Activated T-cell treated with anti-CD3 and anti-CD28 coated beads, Interleukin-2, amount 50 U/mL, for 4 hours (primary cell): Measurements from ENCODE around the gene RASSF3. TPM values are rescaled to one million over a fixed set of nuclear protein-coding genes. Genes with fewer than 3 reads are reported as not detected.
A peak's percentile ranks its signal among the peaks of the same experiment; 100 is the strongest.
"Not testable (repeated sequence)": the region's sequence is repeated elsewhere in the genome, so short reads cannot be mapped to it uniquely, and the experiment has no call there.

Experiments
- ATAC-seq, 2 donors: fragments of 200-7000 bp; cut with Tn5 transposase; one replicate each; pipeline ENCODE4 v1.10.0; 2021
- DNase-seq: peaks from one replicate; pipeline ENCODE4 v3.0.0-alpha.2; 2020
- H3K27me3 Mint-ChIP-seq: one replicate; pipeline ENCODE4 v1.8.0; 2021; ENCODE audit warnings: low read depth, mixed read lengths
- H3K36me3 Mint-ChIP-seq: one replicate; pipeline ENCODE4 v1.8.0; 2022; ENCODE audit warnings: mixed read lengths; ENCODE audit not compliant: insufficient read depth
- H3K4me1 Mint-ChIP-seq: one replicate; pipeline ENCODE4 v1.8.0; 2021; ENCODE audit warnings: low read depth, mixed read lengths
- H3K4me3 Mint-ChIP-seq: one replicate; pipeline ENCODE4 v1.8.0; 2021; ENCODE audit warnings: mild to moderate bottlenecking, moderate library complexity, mixed read lengths
- H3K9me3 Mint-ChIP-seq: one replicate; pipeline ENCODE4 v1.8.0; 2021; ENCODE audit warnings: mixed read lengths
- total RNA-seq, 3 donors: library from RNA; stranded (reverse); gene quantifications; one replicate each; pipeline ENCODE4 v1.2.1, GENCODE V29; 2021

The RASSF3 gene
- total RNA-seq, 3 donors from 2014 or later: 44.2 to 47.6 (median 46.2) TPM

DNA sequence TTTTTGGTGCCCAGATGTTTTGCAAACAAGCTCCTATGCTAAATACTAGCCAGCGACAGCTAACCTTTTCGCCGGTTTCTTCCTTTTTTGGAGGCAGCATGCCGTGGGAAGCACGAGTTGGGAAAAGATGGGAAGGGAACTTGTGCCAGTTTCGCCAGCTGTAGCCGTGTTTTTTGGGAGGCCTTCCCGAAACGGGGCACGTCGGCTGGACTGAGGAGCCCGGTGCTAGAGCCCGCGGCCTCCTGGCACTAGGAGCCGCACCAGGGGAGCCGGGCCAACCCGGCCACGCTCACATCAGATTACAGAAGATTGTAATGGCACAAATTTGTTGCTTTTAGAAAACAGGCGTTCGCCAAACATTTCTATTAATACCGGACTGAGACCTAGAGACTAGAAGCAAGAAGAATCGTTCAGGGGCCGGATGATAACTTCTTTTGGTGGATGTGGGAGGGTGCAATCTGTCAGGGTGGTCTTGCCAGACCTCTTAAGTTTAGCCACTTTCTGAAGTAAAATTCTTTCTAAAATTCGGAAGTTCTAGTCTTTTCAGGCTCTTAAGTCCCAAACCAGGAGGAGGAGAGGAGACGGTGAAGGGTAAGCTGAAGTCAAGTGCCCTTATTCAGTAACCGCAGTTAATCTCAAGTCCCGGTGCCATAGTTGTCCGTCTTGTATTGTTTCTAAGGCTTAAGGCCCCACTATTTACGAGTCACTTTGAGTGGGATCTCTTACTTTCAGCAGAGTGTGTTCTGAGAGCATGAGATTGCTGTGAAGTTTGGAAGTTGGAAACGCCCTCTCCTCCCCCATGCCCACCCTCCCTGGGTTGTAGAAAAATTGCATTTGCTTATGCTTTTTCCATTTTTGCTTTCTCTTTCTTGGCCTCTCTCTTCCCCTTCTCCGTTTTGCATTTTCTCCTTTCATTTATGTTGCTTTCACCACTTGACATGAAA lies 1.3 kb downstream of the RASSF3 start:
- Mint-ChIP-seq H3K36me3 (peaks cover 8% of the 10 kb centered on the region), H3K4me1 (peaks cover 51% of the 10 kb centered on the region), H3K27me3 (no peaks in the 10 kb centered on the region), H3K9me3 (no peaks in the 10 kb centered on the region), H3K4me3 (peak overlapping the region; percentile 95)
- ATAC-seq: peak; percentile 1 to 3
- DNase-seq: peak; percentile 14

- ATAC-seq: no peak
- H3K4me1 Mint-ChIP-seq: peaks cover 61% of the 10 kb centered on the region
Measured at GRCh38 chr12:64612843-64613242, 2.5 kb downstream of the RASSF3 start.

DNA sequence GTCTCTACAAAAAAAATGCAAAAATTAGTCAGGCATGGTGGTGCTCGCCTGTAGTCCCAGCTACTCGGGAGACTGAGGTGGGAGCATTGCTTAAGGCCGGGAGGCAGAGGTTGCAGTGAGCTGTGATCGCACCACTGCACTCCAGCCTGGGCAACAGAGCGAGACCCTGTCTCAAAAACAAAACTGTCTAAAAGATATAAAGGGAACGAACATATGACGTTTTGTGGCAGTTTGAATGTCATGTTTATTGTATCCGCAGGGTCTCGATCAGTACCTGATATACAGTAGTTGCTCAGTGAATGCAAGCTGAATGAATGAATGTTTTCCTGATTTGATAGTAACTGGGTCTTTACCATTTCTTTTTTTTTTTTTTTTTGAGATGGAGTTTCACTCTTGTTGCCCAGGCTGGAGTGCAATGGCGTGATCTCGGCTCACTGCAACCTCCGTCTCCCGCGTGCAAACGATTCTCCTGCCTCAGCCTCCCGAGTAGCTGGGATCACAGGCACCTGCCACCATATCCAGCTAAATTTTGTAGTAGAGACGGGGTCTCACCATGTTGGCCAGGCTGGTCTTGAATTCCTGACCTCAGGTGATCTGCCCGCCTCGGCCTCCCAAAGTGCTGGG lies 3.6 kb downstream of the RASSF3 start:
- not testable (repeated sequence) for H3K27me3 Mint-ChIP-seq, H3K9me3 Mint-ChIP-seq, H3K36me3 Mint-ChIP-seq, ATAC-seq, DNase-seq
- Mint-ChIP-seq H3K4me3 (peak overlapping the region; percentile 21), H3K4me1 (peaks cover 57% of the 10 kb centered on the region)

More at GRCh38 chr12:64612843-64613242, 2.5 kb downstream of the RASSF3 start:
- peaks cover 8% of the 10 kb centered on the region for H3K36me3 Mint-ChIP-seq
- no peak for DNase-seq
- H3K27me3 Mint-ChIP-seq: no peaks in the 10 kb centered on the region
- H3K9me3 Mint-ChIP-seq: no peaks in the 10 kb centered on the region
- peak overlapping the region; percentile 95 for H3K4me3 Mint-ChIP-seq

GRCh38 chr12:64616201-64616600 lies 5.9 kb downstream of the RASSF3 start:
- ATAC-seq (no peak), DNase-seq (no peak)
- Mint-ChIP-seq H3K4me1 (peaks cover 73% of the 10 kb centered on the region), H3K4me3 (no peak overlapping the region), H3K9me3 (no peaks in the 10 kb centered on the region), H3K36me3 (peaks cover 10% of the 10 kb centered on the region), H3K27me3 (no peaks in the 10 kb centered on the region)

DNA sequence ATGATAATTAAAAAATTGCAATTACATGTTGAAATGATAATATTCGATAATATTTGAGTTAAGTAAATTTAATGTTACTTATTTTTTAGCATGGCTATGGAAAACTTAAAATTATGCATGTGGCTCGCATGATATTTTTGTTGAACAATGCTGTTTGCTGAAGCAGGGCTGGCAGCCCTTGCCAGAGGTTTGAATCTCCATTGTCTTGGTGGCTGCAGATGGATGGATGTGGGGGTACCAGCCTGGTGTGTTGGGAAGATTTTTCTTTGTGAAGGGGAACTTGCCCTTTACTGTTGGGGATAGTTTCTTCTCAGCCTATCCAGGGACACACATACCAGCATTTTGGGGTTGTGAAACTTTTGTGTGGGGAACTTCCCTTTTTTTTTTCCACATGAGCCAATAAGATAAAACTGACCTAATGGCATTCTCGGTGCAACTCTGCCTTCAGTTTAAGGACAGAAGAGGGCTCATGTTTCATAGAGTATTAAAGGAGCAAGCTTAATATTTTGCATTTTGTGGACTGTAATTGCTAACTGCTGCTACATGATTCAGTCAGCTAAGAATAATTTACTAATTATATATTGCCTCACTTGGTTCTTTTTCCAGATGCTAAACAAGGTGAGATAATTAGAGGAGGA lies 8.8 kb downstream of the RASSF3 start:
- DNase-seq: no peak
- peaks cover 77% of the 10 kb centered on the region for H3K4me1 Mint-ChIP-seq
- H3K27me3 Mint-ChIP-seq: no peaks in the 10 kb centered on the region
- no peaks in the 10 kb centered on the region for H3K9me3 Mint-ChIP-seq
- ATAC-seq: no peak
- H3K4me3 Mint-ChIP-seq: no peak overlapping the region
- H3K36me3 Mint-ChIP-seq: peaks cover 12% of the 10 kb centered on the region

- ATAC-seq: no peak
- Mint-ChIP-seq H3K4me1 (peaks cover 73% of the 10 kb centered on the region), H3K9me3 (no peaks in the 10 kb centered on the region), H3K27me3 (no peaks in the 10 kb centered on the region), H3K4me3 (no peak overlapping the region), H3K36me3 (peaks cover 5% of the 10 kb centered on the region)
- DNase-seq: no peak
Measured at GRCh38 chr12:64621257-64621942, 11.1 kb downstream of the RASSF3 start.

- Mint-ChIP-seq H3K4me3 (no peak overlapping the region), H3K27me3 (no peaks in the 10 kb centered on the region), H3K9me3 (no peaks in the 10 kb centered on the region), H3K36me3 (peaks cover 7% of the 10 kb centered on the region), H3K4me1 (peaks cover 76% of the 10 kb centered on the region)
- DNase-seq (no peak), ATAC-seq (no peak)
Measured at GRCh38 chr12:64624035-64624434, 13.7 kb downstream of the RASSF3 start.

GRCh38 chr12:64625243-64626077 lies 15.2 kb downstream of the RASSF3 start:
- H3K9me3 Mint-ChIP-seq: no peaks in the 10 kb centered on the region
- H3K36me3 Mint-ChIP-seq: peaks cover 8% of the 10 kb centered on the region
- no peaks in the 10 kb centered on the region for H3K27me3 Mint-ChIP-seq
- DNase-seq: peak; percentile 9
- ATAC-seq: peak; percentile 88 to 91
- H3K4me1 Mint-ChIP-seq: peaks cover 70% of the 10 kb centered on the region
- peak overlapping the region; percentile 82 for H3K4me3 Mint-ChIP-seq

GRCh38 chr12:64626588-64626987 lies 16.3 kb downstream of the RASSF3 start:
- not testable (repeated sequence) for ATAC-seq, H3K27me3 Mint-ChIP-seq, H3K4me3 Mint-ChIP-seq, H3K9me3 Mint-ChIP-seq, DNase-seq
- H3K36me3 Mint-ChIP-seq: peaks cover 20% of the 10 kb centered on the region
- peaks cover 75% of the 10 kb centered on the region for H3K4me1 Mint-ChIP-seq

- ATAC-seq (no peak), DNase-seq (no peak)
- no peaks in the 10 kb centered on the region for H3K27me3 Mint-ChIP-seq
- peaks cover 8% of the 10 kb centered on the region for H3K9me3 Mint-ChIP-seq
- H3K4me1 Mint-ChIP-seq: peaks cover 77% of the 10 kb centered on the region
- peaks cover 28% of the 10 kb centered on the region for H3K36me3 Mint-ChIP-seq
- H3K4me3 Mint-ChIP-seq: peak overlapping the region; percentile 25
Measured at GRCh38 chr12:64627771-64628170, 17.5 kb downstream of the RASSF3 start.

- H3K36me3 Mint-ChIP-seq: peaks cover 38% of the 10 kb centered on the region
- DNase-seq (no peak), ATAC-seq (peak; percentile 49 to 54)
- peak overlapping the region; percentile 2 for H3K4me3 Mint-ChIP-seq
- H3K4me1 Mint-ChIP-seq: peaks cover 79% of the 10 kb centered on the region
- peaks cover 8% of the 10 kb centered on the region for H3K9me3 Mint-ChIP-seq
- H3K27me3 Mint-ChIP-seq: no peaks in the 10 kb centered on the region
Measured at GRCh38 chr12:64631197-64631596, 20.9 kb downstream of the RASSF3 start.

DNA sequence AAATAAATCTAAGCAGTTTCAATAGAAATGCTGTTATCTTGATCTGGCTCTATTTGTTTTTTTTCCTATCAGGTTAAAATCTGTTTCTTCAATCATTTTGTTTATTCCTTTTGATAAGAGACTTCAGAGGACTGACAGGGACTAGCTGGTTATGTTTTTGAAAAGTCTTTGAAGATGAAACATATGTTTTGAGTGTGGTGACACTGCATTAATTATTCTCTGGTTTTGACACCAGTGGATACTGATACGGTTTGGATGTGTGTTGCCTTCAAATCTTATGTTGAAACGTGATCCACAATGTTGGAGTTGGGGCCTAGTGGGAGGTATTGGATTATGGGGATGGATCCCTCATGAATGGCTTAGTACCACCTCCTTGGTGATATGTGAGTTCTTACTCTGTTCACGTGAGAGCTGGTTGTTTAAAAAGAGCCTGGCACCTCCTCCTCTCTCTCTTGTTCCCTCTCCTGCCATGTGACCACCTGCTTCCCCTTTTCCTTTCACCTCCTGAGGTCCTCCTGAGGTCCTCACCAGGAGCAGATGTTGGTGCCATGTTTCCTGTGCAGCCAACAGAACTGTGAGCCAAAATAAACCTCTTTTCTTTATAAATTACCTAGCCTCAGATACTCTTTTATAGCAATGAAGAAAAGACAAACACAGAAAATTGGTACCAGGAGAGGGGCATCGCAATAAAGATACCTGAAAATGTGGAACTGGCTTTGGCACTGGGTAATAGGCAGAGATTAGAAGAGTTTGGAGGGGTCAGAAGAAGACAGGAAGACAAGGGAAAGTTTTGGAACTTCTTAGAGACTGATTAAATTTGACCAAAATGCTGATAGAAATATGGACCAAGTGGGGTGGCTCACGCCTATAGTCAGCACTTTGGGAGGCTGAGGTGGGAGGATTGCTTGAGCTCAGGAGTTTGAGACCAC lies 23.0 kb downstream of the RASSF3 start:
- H3K36me3 Mint-ChIP-seq: peaks cover 35% of the 10 kb centered on the region
- no peak for ATAC-seq
- H3K27me3 Mint-ChIP-seq: no peaks in the 10 kb centered on the region
- peaks cover 8% of the 10 kb centered on the region for H3K9me3 Mint-ChIP-seq
- H3K4me1 Mint-ChIP-seq: peaks cover 74% of the 10 kb centered on the region
- no peak for DNase-seq
- H3K4me3 Mint-ChIP-seq: no peak overlapping the region
